GM21528 (cell line): ENCODE data around the gene NIT1.
A peak's percentile ranks its signal among the peaks of the same experiment; 100 is the strongest.

ENCODE experiments used
- ATAC-seq: cut with Tn5 transposase; IDR thresholded peaks from one replicate; pipeline ENCODE4 v1.9.1; 2021; ENCODE audit warnings: mild to moderate bottlenecking, moderate library complexity; ENCODE audit not compliant: unreplicated experiment, low FRiP score

NIT1 gene

GRCh38 chr1:161140755-161141400, 23.0 kb downstream of the NIT1 start:
- ATAC-seq, result no peak

DNA sequence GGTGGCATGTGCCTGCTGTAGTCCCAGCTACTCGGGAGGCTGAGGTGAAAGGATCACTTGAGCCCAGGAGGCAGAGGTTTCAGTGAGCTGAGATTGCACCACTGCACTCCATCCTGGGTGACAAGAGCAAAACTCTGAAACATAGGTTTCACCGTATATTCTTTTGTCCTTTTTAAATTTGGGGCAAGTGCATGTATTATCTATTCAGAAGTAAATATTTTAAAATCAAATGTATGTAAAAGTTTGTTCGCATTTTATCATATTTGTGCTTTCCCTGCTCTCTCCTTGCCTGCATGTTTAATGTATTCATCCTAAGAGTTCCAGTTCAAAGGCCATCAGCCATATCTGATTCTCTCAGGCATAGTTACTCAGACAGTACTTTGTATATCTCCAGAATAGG, 27.9 kb downstream of the NIT1 start:
- ATAC-seq, result no peak

- no peak for ATAC-seq
Observed at GRCh38 chr1:161153176-161153575, 35.3 kb downstream of the NIT1 start.

DNA sequence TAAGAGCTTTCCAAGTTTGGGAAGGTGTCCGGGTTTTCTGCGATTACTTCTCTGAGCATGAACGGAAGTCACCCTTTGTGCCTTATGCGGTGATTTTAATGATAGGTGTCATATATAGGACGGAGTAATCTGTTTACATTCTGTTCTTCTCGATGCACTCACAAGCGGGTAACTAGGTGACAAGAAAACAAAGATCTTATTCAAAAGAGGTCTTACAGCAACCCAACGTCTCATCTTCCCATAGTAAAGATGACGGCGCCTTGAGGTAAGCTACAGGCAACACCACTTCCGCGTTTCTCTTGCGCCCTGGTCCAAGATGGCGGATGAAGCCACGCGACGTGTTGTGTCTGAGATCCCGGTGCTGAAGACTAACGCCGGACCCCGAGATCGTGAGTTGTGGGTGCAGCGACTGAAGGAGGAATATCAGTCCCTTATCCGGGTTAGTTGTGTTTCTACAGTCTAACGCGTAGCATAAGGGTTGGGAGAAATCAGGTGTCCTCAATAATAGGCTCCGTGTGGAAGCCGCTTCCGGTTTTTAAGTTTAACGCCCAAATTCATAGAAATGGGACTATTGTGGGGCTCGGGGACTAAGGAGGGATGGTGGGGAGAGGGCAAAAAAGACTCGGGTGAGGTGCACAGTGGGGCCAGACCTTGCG, 35.9 kb downstream of the NIT1 start, which contains the start of gene UFC1:
Gene UFC1 (plus strand): TSS at position 297 of the 656 bp plus-strand sequence. CDS start 20 bp downstream, at position 317.
- ATAC-seq, result peak; percentile 80

GRCh38 chr1:161157867-161158266, 40.0 kb downstream of the NIT1 start:
- ATAC-seq, result no peak

DNA sequence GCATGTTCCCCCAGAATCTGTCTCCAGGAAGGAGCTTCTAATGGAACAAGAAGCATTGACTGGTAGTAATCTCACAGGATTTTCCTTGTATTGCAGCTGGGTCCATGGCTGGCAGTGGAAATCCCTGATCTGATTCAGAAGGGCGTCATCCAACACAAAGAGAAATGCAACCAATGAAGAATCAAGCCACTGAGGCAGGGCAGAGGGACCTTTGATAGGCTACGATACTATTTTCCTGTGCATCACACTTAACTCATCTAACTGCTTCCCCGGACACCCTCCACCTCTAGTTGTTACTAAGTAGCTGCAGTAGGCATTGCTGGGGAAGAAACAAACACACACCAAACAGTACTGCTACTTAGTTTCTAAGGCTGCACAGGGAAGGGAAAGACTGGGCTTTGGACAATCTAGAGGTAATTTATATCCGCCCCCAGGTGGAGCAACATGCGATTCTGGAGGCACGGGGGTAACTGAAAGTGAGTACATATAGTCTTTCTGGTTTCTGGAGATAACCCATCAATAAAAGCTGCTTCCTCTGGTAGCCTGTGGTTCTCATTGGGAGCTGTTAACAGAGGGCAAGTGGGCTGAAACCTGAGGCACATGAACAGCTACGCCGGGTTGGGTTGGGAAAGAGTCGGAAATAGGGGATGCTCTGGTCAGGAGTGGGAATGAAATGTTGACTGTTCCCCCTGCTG, 40.6 kb downstream of the NIT1 start:
- ATAC-seq, result peak; percentile 10

DNA sequence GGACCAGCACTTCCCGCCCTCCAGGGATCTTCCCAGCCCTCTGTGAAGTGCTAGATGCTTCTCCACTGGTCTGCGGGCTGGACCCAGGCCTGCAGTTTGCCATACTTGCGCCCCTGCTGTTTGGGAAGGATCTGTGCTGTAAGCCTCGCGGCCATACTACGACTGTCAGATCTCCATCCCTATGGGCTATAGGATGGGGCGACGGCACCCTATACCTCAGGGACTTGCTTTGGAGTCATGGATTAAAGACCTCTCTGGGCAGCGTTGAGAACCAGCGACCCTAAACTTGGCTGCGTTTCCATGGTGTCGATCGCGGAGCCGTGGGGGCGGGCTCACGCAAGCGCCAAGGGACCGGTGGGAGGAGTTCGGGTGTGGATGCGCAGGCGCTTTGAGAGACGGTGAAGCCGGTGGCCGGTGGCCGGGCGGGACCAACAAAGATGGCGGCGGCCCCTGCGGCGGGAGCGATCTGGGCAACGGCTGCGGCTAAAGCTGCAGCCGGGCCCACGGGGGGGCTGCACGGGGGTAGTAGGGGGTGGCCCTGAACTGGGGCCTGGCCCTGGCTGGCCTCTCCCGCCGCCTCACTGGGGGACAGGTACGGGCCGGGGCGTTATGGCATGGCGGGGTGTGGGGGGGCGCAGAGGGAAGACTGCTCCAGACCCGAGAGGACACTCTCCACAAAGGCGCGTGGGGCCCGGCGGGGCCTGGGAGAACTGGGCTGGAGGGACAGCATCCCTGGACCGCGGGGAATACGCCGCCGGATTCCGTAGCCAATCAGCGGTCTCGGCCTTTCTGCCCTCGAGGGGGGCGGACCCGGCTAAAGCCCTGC, 41.4 kb downstream of the NIT1 start, which contains the start of gene USP21:
Gene USP21 (plus strand): TSS at position 414 of the 826 bp plus-strand sequence. CDS start 1,141 bp downstream, outside the sequence.
- ATAC-seq, result peak; percentile 59

DNA sequence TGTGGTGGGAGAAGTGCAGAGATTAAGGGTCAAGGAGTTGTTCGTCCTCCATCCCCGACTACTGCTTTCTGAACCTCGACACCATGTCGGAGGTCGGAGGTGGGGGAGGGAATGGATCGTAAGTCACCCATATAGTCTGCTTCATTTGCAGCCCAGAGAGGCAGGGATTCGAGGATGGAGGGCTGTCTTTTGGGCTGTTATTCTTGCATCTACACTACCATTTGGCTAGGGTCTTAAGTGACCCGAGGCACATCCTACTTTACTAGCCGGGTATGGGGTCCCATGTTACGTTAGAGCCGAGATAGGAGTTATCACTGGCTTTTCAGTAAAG, 42.0 kb downstream of the NIT1 start:
- ATAC-seq, result peak; percentile 3

GRCh38 chr1:161160671-161161145, 42.8 kb downstream of the NIT1 start:
- no peak for ATAC-seq

DNA sequence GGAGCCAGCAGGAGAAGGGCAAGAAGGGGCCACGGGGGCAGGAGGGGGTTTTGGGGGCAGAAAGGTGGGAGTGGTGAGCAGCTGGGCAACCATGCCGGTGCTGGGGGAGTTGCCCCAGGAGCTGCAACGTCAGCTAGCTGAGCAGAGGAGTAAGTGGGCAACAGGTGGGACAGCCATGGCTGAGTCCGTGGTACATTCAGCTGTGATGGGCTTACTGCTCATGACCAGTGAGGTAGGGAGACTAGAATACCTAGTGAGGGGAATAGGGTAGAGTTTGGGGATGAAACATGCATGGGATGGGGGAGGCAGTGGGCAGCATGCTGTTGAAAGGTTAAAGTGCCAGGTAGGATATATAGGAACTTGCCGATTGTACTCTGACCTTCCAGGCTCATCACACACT, 43.7 kb downstream of the NIT1 start:
- no peak for ATAC-seq

- ATAC-seq, result no peak
Observed at GRCh38 chr1:161162052-161162451, 44.1 kb downstream of the NIT1 start.

DNA sequence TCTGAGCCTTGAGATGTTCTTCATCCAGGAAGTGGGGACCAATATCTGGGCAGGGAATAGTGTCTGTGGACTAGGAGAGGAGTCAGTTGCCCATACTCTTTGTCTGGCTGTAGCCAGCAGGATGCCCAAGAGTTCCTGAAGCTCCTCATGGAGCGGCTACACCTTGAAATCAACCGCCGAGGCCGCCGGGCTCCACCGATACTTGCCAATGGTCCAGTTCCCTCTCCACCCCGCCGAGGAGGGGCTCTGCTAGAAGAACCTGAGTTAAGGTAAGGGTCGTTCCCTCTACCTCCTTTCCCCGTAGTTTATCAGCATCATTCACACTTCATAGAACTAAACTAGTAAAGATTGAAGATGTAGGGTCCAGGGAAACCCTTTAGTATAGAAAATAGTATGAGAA, 44.9 kb downstream of the NIT1 start:
- ATAC-seq, result no peak

DNA sequence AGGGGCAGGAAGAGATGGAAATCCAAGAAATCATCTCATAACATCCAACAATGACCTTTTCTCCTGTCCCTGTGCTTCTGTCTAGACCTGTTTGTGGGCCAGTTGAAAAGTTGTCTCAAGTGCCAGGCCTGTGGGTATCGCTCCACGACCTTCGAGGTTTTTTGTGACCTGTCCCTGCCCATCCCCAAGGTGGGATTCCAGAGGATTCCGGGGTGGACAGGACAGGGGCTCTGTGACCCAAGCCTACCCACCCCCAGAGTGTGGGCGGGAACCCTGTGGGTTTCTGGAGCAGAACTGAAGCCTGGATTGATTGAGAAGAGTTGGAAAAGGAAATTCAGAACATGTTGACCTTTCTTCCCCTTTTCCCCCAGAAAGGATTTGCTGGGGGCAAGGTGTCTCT, 45.9 kb downstream of the NIT1 start:
- no peak for ATAC-seq

DNA sequence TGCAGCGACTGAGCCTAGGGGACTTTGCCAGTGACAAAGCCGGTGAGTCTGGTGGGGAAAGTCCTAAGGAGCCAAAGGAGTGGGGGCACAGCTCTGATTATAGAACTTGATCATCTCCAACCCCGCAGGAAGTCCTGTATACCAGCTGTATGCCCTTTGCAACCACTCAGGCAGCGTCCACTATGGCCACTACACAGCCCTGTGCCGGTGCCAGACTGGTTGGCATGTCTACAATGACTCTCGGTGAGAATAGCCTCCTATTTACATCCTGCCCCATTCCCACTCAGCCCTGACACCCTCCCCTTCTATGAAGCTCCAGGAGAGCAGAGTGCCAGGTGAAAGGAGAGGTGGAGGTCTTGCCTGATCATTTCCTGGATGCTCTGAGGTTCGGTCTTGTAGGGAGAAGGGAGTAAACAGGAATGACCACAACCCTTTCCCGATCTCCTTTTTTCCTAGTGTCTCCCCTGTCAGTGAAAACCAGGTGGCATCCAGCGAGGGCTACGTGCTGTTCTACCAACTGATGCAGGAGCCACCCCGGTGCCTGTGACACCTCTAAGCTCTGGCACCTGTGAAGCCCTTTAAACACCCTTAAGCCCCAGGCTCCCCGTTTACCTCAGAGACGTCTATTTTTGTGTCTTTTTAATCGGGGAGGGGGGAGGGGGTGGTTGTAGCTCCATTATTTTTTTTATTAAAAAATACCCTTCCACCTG, 47.2 kb downstream of the NIT1 start:
- ATAC-seq, result no peak

DNA sequence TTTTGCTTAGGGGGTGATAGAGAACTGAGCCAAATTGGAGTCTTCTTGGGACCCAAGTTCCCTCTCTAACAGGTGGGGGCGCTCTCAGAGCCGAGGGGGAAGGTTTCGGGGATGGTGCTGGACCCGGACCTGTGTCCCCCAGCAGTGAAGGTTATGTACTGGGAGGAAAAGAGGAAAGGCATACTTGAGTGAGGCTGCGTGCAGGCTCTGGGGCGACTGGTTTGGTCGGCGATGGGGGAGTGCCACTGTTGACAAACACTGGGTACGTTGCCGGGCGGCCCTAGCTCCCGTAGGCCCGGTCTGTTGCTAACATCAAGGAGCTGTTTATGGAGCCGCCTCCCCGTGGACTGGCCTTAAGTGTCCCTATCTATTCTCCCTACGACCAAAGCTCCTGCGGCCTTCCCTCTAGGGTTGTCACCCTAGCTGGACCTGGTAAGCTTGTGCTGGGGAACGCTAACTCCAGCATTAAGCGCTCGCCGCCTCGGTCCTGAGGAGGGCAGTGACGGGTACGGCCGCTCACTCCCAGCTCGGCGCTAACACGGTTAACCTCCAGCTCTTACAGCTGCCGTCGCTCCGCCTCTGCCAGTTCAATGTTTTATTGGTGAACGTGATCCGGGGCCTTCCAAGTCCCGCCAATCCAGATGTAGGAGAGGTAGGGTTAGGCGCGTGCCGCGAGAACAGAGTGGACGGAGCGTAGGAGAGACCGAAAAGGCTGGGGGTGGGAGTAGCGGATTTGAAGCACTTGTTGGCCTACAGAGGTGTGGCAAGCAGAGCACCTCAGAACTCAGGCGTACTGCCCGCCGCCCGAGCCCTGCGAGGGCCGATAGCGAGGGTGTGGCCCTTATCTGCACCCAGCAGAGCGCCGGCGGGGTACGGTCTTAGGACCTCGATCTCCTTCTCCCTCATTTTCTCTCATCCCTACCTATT, 48.1 kb downstream of the NIT1 start, which contains the start of gene PPOX:
Gene PPOX (plus strand): TSS at position 685 of the 927 bp plus-strand sequence. CDS start 422 bp downstream, outside the sequence.
- peak; percentile 89 for ATAC-seq

- ATAC-seq, result peak; percentile 9
Observed at GRCh38 chr1:161166669-161167548, 49.0 kb downstream of the NIT1 start.

GRCh38 chr1:161168906-161169305, 51.0 kb downstream of the NIT1 start:
- ATAC-seq, result no peak
